RWPE1 (cell line): ENCODE data around the gene FOXN1.

Experiments
- CTCF ChIA-PET: fragments of 350-600 bp; sonication (Branson Sonifier 250); formaldehyde crosslinking; extraction: SDS; loops from one replicate; lab custom pipeline; 2021; lab: Yijun Ruan, JAX
- POLR2A ChIA-PET: fragments of 400-600 bp; formaldehyde crosslinking; extraction: SDS; loops from one replicate; lab custom pipeline; 2020; ENCODE audit warnings: antibody characterized with exemption; ENCODE audit not compliant: low non-redundant PET; lab: Yijun Ruan, JAX
- DNase-seq: peaks from one replicate; pipeline ENCODE4 v3.0.0; 2012; ENCODE audit warnings: low spot score
- H3K27ac ChIP-seq: fragments of 450-650 bp; 2 replicates; pipeline ENCODE4 v1.5.1; 2017
- TF ChIP-seq, protein P1 (sequence below): fragments of 450-650 bp; conservative IDR thresholded peaks from 2 replicates; pipeline ENCODE4 v1.5.1; 2017; ENCODE audit warnings: low read depth, mild to moderate bottlenecking

The FOXN1 gene

GRCh38 chr17:28550858-28551257 lies 44.7 kb downstream of the FOXN1 start:
- ChIA-PET POLR2A (interaction anchor here (0.5 to 1.1 kb wide), 2 partner anchors 18 to 21 kb away, joined by 6 read pairs; partner anchors contain the start of gene PIGS), CTCF (interaction anchor here (0.8 kb wide), 1 partner anchor 58 kb away, joined by 6 read pairs; no protein-coding TSS in a partner anchor)
- DNase-seq = no peak
- TF ChIP-seq, protein P1, sequence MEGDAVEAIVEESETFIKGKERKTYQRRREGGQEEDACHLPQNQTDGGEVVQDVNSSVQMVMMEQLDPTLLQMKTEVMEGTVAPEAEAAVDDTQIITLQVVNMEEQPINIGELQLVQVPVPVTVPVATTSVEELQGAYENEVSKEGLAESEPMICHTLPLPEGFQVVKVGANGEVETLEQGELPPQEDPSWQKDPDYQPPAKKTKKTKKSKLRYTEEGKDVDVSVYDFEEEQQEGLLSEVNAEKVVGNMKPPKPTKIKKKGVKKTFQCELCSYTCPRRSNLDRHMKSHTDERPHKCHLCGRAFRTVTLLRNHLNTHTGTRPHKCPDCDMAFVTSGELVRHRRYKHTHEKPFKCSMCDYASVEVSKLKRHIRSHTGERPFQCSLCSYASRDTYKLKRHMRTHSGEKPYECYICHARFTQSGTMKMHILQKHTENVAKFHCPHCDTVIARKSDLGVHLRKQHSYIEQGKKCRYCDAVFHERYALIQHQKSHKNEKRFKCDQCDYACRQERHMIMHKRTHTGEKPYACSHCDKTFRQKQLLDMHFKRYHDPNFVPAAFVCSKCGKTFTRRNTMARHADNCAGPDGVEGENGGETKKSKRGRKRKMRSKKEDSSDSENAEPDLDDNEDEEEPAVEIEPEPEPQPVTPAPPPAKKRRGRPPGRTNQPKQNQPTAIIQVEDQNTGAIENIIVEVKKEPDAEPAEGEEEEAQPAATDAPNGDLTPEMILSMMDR = no peak
- H3K27ac ChIP-seq = no peak overlapping the region

DNA sequence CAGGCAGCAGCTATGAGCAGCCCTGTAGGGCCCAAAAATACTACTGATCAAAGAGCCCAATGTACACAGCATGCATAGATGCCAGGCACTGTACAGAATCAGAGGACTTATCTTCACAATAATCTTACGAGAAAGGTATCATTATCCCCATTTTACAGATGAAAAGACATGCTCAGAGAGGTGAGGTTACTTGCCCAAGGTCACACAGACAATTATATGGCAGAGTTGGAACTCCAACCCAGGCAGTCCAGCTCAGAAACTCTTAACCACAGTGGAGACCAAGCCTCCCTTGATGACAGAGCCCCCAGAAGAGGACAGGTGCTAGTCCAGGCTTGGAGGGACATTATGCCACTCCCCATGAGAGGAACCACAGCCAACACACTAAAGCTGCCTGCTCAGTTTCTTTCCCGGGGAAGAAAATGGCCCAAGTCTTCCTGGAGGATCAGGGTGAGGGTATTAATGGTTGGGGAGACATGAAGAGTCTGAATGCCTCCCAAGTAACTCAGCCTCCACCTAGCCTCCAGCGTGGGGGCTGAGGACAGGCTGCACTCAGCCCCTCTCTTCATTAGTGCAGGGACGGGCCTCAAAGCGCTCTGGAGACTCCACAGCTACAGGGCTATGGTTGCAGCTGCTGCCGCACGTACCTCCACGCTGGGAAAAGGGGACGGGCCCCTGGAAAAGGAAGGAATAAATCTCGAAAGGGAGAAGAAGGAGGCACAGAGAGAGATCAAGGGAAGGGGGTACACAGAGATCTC lies 45.5 kb downstream of the FOXN1 start:
- POLR2A ChIA-PET = interaction anchor here (1.1 kb wide), 1 partner anchor 20 kb away, joined by 6 read pairs; the partner anchor contains the start of gene PIGS
- peak overlapping the region; percentile 49 for H3K27ac ChIP-seq
- peak; percentile 30 for DNase-seq
- CTCF ChIA-PET = no interaction called here
- TF ChIP-seq, protein P1 = no peak

DNA sequence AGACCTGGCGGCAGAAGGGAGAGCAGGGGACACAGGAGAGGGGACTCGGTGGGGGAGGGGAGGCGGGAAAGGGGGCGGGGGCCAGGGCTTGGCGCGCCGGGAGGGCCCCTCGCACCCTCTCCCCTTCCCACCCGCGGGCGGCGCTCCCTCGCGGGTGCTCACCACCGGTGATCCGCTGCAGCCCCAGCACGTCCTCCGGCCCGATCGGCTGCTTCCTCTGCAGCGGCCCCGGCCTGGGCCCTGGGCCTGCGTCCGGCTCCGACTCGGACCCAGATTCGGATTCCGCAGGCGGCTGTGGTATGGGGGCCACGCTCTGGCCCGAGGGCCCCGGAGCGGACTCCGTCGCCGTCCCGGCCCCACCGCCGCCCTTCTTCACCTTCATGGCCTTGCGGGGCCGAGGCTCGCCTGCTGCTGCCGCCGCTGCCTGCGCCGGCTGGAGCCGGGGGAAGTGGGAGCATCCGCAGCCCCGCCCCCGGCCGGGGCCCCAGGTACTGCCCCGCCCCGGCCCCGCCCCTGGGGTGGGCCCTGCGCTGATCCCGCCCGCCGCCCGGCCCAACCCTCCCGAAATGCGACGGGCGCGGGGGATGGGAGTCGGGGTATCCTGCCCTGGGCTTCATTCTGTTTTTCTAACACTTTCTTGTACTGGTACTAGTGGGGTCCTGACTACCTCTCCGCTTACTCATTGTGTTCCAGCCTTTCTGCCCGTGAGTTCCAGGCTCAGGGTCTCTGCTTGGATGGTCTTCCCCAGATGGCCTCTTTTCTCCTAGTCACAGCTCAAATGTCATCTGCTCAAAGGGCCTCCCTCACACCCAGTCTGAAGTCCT lies 46.2 kb downstream of the FOXN1 start, which contains the start of gene UNC119:
TSS of gene UNC119 (minus strand) at position 449 of the 824 bp plus-strand sequence. CDS start at position 382, 67 bp downstream.
- peak; percentile 93 for DNase-seq
- TF ChIP-seq, protein P1 = no peak
- ChIA-PET CTCF (no interaction called here), POLR2A (no interaction called here)
- peak within 1 kb of the TSS; percentile 49 for H3K27ac ChIP-seq

DNA sequence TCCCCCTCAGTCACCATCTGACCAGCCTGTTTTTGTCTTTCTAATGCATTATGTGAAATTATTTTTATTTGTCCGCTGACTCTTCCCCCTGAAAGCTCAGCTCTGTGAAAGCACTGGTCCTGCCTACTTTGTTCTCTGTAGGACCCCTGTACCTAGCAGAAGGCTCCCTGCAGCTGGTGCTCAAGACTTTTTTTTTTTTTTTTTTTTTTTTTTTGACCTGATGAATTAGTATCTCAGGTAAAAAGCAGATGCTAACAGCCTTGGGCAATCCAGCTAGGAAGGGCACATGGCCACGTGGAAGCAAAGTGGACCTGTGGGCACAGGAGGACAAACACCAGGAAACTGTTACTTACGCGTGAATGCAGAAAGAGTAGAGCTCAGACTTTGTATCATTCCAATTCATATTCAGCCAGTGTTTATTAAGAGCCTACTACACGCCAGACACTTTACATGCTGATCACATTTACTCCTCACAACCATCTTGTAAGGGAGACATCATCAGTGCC lies 46.9 kb downstream of the FOXN1 start:
- ChIA-PET POLR2A (no interaction called here), CTCF (interaction anchor here (0.7 kb wide), 1 partner anchor 234 kb away, joined by 3 read pairs; the partner anchor contains the start of gene TMEM97)
- DNase-seq = no peak
- TF ChIP-seq, protein P1 = no peak
- peak overlapping the region; percentile 49 for H3K27ac ChIP-seq

- CTCF ChIA-PET = no interaction called here
- TF ChIP-seq, protein P1 = no peak
- POLR2A ChIA-PET = no interaction called here
- no peak for DNase-seq
- H3K27ac ChIP-seq = no peak overlapping the region
Measured at GRCh38 chr17:28554565-28554964, 48.4 kb downstream of the FOXN1 start.

- DNase-seq = no peak
- TF ChIP-seq, protein P1 = no peak
- no peak overlapping the region for H3K27ac ChIP-seq
- ChIA-PET POLR2A (interaction anchor here (0.6 kb wide), 1 partner anchor 35 kb away, joined by 6 read pairs; no protein-coding TSS in a partner anchor), CTCF (no interaction called here)
Measured at GRCh38 chr17:28555022-28555421, 48.9 kb downstream of the FOXN1 start.
